Sigmoid colon (tissue), 7 donors: ENCODE data around the gene NBAS. TPM values are rescaled to one million over a fixed set of nuclear protein-coding genes. Genes with fewer than 3 reads are reported as not detected.

ENCODE experiments used
- DNase-seq: peaks from one replicate; pipeline ENCODE4 v3.0.0-alpha.2; 2019
- H3K27ac ChIP-seq, 4 donors: fragments of 200-600 bp; sonication (generic); one replicate each; pipeline ENCODE4 v1.5.1; 2016 to 2019; ENCODE audit warnings: mild to moderate bottlenecking in 1 of 4
- H3K27me3 ChIP-seq, 3 donors: fragments of 200-600 bp; sonication (generic); one replicate each; pipeline ENCODE4 v1.5.1; 2019; ENCODE audit warnings: mild to moderate bottlenecking in 1 of 3
- H3K36me3 ChIP-seq, 4 donors: fragments of 200-600 bp; sonication (generic); one replicate each; pipeline ENCODE4 v1.5.1; 2016 to 2019
- H3K4me1 ChIP-seq, 4 donors: fragments of 200-600 bp; sonication (generic); one replicate each; pipeline ENCODE4 v1.5.1; 2017 to 2019
- H3K4me3 ChIP-seq, 4 donors: fragments of 200-600 bp; sonication (generic); one replicate each; pipeline ENCODE4 v1.5.1; 2017 to 2019; ENCODE audit warnings: mild to moderate bottlenecking in 2 of 4, moderate library complexity in 1 of 4
- H3K9me3 ChIP-seq, 4 donors: fragments of 200-600 bp in 3 of 4; sonication (generic) in 3 of 4; one replicate each; pipeline versions ENCODE4 v1.5.1 to v1.6.1; 2013 to 2019
- EP300 ChIP-seq, 4 donors: sonication (generic); formaldehyde crosslinking; IDR thresholded peaks; one replicate each; pipeline ENCODE4 v1.6.1; 2017; ENCODE audit warnings: antibody characterized with exemption in 4 of 4
- POLR2A ChIP-seq, 2 donors: fragments of 450-650 bp; IDR thresholded peaks; one replicate each; pipeline ENCODE4 v1.6.1; 2016; ENCODE audit warnings: antibody characterized with exemption in 2 of 2, mild to moderate bottlenecking in 2 of 2, moderate library complexity in 2 of 2
- POLR2AphosphoS5 ChIP-seq, 4 donors: sonication (generic); formaldehyde crosslinking; IDR thresholded peaks; one replicate each; pipeline ENCODE4 v1.6.1; 2017; ENCODE audit warnings: antibody characterized with exemption in 4 of 4
- WGBS, 2 donors: extraction: QIAGEN DNeasy Blood & Tissue Kit; methylation state at CpG; one replicate each; pipeline ENCODE4 v1.1.7; 2013; 5-methylcytosine and 5-hydroxymethylcytosine counted together
- intact Hi-C: fragments of 100-400 bp; cut with DNase I; formaldehyde crosslinking; loops from one replicate; pipeline ENCODE4 v1.15.1; 2023
- polyA plus RNA-seq, 3 donors: library from polyadenylated mRNA; stranded (reverse); fragments of 200-250 nt; gene quantifications; one replicate each; pipeline ENCODE4 v1.2.3, GENCODE V29; 2013
- total RNA-seq, 4 donors: library from RNA; depleted of rRNA; stranded (reverse); fragments of >200 nt; gene quantifications; one replicate each; pipeline ENCODE4 v1.1.0, GENCODE V29; 2016
- TF ChIP-seq, protein P1 (sequence below), 4 experiments: fragments of 450-650 bp in 3 of 4; fragments of 200-600 bp in 1 of 4; IDR thresholded peaks; one replicate each; pipeline ENCODE4 v1.5.1; 2016 to 2019; ENCODE audit warnings: antibody characterized with exemption in 4 of 4, mild to moderate bottlenecking in 3 of 4, moderate library complexity in 2 of 4
- donor health status: healthy with polysubstance abuse.
- donor health status: Bipolar disorder and iron deficiency.
- donor health status: healthy.

NBAS gene
- total and polyA plus RNA-seq, 7 donors: 3.9 to 53.2 (median 41.9) TPM

- H3K4me1 ChIP-seq: no peaks in the 10 kb centered on the region
- DNase-seq: no peak
- intact Hi-C loops: no loop called here
- peaks cover 0 to 37% (median 9%) of the 10 kb centered on the region in 4 donors for H3K36me3 ChIP-seq
- no peak overlapping the region for H3K27ac ChIP-seq
- WGBS, 2 donors: 94 to 97% methylated on average over 3 of the region's 3 CpGs
- H3K27me3 ChIP-seq: no peaks in the 10 kb centered on the region
- TF ChIP-seq POLR2A (IDR thresholded peaks at IDR 0.05) (no peak), POLR2AphosphoS5 (IDR thresholded peaks at IDR 0.05) (no peak), EP300 (IDR thresholded peaks at IDR 0.05) (no peak)
- TF ChIP-seq, protein P1, sequence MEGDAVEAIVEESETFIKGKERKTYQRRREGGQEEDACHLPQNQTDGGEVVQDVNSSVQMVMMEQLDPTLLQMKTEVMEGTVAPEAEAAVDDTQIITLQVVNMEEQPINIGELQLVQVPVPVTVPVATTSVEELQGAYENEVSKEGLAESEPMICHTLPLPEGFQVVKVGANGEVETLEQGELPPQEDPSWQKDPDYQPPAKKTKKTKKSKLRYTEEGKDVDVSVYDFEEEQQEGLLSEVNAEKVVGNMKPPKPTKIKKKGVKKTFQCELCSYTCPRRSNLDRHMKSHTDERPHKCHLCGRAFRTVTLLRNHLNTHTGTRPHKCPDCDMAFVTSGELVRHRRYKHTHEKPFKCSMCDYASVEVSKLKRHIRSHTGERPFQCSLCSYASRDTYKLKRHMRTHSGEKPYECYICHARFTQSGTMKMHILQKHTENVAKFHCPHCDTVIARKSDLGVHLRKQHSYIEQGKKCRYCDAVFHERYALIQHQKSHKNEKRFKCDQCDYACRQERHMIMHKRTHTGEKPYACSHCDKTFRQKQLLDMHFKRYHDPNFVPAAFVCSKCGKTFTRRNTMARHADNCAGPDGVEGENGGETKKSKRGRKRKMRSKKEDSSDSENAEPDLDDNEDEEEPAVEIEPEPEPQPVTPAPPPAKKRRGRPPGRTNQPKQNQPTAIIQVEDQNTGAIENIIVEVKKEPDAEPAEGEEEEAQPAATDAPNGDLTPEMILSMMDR (IDR thresholded peaks at IDR 0.05): no peak
- H3K9me3 ChIP-seq: no peaks in the 10 kb centered on the region
- no peak overlapping the region for H3K4me3 ChIP-seq
These were observed 259.0 kb downstream of the NBAS start for GRCh38 chr2:15302154-15302553.

- Histone ChIP-seq H3K4me1 (no peaks in the 10 kb centered on the region), H3K27ac (no peak overlapping the region), H3K4me3 (no peak overlapping the region), H3K9me3 (no peaks in the 10 kb centered on the region), H3K27me3 (no peaks in the 10 kb centered on the region), H3K36me3 (peaks cover 0 to 36% (median 7%) of the 10 kb centered on the region in 4 donors)
- DNase-seq: no peak
- intact Hi-C loops: no loop called here
- WGBS, 2 donors: 74 to 87% methylated on average over 11 of the region's 11 CpGs
- TF ChIP-seq, protein P1 (IDR thresholded peaks at IDR 0.05): no peak
- TF ChIP-seq POLR2AphosphoS5 (IDR thresholded peaks at IDR 0.05): no peak
- TF ChIP-seq EP300 (IDR thresholded peaks at IDR 0.05): no peak
- no peak for TF ChIP-seq POLR2A (IDR thresholded peaks at IDR 0.05)
These were observed 260.2 kb downstream of the NBAS start for GRCh38 chr2:15300624-15301573.

DNA sequence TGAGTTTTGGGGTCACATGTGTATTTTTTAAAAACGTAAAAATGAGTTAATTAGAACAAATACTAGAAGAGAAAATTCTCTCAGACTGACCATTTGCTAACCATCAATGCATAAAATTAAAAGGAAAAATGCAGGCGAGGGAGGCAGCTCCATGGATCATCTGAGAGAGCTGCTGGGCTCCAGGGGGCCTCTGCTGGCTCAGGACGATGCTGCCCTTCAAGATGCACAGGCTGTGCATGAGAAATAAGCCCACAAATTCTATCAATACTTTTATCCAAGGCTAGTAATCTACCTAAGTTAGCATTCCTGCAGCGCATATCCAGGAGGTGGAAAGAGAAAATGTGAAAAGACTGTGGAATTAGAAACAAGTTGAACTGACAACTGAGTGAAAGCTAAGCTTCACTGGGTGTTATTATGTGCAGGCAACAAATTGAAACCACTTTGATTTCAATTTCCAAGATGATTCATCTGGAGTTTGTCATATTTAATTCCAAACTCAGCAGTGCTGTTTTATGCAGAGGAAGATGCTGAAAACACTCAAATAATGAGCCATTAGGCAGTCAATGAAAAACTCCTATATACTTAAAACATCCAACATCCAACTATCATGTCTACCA is 261.1 kb downstream of the NBAS start:
- TF ChIP-seq, protein P1 (IDR thresholded peaks at IDR 0.05): no peak
- TF ChIP-seq POLR2A (IDR thresholded peaks at IDR 0.05) (no peak), EP300 (IDR thresholded peaks at IDR 0.05) (no peak), POLR2AphosphoS5 (IDR thresholded peaks at IDR 0.05) (no peak)
- Histone ChIP-seq H3K4me1 (no peaks in the 10 kb centered on the region), H3K4me3 (no peak overlapping the region), H3K27ac (no peak overlapping the region), H3K9me3 (no peaks in the 10 kb centered on the region), H3K27me3 (no peaks in the 10 kb centered on the region), H3K36me3 (peaks cover 0 to 36% (median 6%) of the 10 kb centered on the region in 4 donors)
- DNase-seq: no peak
- intact Hi-C loops: no loop called here
- 91 to 94% methylated on average over 4 of the region's 4 CpGs for WGBS, 2 donors

GRCh38 chr2:15298770-15299169 is 262.4 kb downstream of the NBAS start:
- DNase-seq: peak; percentile 86
- H3K4me1 ChIP-seq: no peaks in the 10 kb centered on the region

More at GRCh38 chr2:15298770-15299169, 262.4 kb downstream of the NBAS start:
- intact Hi-C loops: no loop called here
- no peak for TF ChIP-seq POLR2A (IDR thresholded peaks at IDR 0.05)
- TF ChIP-seq POLR2AphosphoS5 (IDR thresholded peaks at IDR 0.05): peak in 2 of 4 donors; percentile 22 to 33
- TF ChIP-seq, protein P1 (IDR thresholded peaks at IDR 0.05): no peak
- TF ChIP-seq EP300 (IDR thresholded peaks at IDR 0.05): no peak
- 82 to 87% methylated on average over 8 of the region's 8 CpGs for WGBS, 2 donors
- Histone ChIP-seq H3K9me3 (no peaks in the 10 kb centered on the region), H3K27me3 (no peaks in the 10 kb centered on the region), H3K4me3 (no peak overlapping the region), H3K27ac (no peak overlapping the region), H3K36me3 (peaks cover 0 to 36% (median 6%) of the 10 kb centered on the region in 4 donors)
